ENCODE results near the gene KIF1B.

DNA sequence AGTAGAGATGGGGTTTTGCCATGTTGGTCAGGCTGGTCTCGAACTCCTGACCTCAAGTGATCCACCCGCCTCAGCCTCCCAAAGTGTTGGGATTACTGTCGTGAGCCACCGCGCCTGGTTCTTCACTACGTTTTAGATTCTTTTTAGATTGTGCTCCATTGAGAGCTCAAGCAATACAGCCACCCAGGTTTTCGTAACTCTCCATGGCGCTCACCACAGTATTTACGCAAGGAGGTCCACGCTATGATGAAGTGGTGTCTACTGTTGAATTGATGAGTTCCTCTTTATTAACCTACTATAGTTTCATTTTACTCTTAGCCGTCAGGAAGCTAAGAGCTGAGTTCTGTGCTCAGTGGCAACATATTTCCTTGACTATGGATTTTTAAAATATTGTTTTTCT lies 1.8 kb upstream of the KIF1B start:
- TF ChIP-seq, protein P1, sequence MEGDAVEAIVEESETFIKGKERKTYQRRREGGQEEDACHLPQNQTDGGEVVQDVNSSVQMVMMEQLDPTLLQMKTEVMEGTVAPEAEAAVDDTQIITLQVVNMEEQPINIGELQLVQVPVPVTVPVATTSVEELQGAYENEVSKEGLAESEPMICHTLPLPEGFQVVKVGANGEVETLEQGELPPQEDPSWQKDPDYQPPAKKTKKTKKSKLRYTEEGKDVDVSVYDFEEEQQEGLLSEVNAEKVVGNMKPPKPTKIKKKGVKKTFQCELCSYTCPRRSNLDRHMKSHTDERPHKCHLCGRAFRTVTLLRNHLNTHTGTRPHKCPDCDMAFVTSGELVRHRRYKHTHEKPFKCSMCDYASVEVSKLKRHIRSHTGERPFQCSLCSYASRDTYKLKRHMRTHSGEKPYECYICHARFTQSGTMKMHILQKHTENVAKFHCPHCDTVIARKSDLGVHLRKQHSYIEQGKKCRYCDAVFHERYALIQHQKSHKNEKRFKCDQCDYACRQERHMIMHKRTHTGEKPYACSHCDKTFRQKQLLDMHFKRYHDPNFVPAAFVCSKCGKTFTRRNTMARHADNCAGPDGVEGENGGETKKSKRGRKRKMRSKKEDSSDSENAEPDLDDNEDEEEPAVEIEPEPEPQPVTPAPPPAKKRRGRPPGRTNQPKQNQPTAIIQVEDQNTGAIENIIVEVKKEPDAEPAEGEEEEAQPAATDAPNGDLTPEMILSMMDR (IDR thresholded peaks at IDR 0.05; ENCODE audit: insufficient read depth, low read length, poor library complexity, severe bottlenecking): no peak
- no peak for TF ChIP-seq EZH2phosphoT487 (conservative IDR thresholded peaks at IDR 0.05; ENCODE audit: low read length)
